ENCODE results near the gene MITF. TPM values are rescaled to one million over a fixed set of nuclear protein-coding genes. Genes with fewer than 3 reads are reported as not detected.
A peak's percentile ranks its signal among the peaks of the same experiment; 100 is the strongest.

MITF gene
- total and polyA plus RNA-seq, 4 donors = 0.91 to 2.9 (median 2.3) TPM

GRCh38 chr3:69737392-69737791 is 1.9 kb upstream of the MITF start:
- H3K9ac ChIP-seq (ENCODE audit: low read depth in 1 of 2, low read length in 2 of 2) = no peak overlapping the region
- WGBS = 47% methylated on average over 3 of the region's 3 CpGs
- no peaks in the 10 kb centered on the region for H3K9me3 ChIP-seq (ENCODE audit: control insufficient read depth in 4 of 4, low read length in 3 of 4)
- H3K4me1 ChIP-seq (ENCODE audit: control insufficient read depth in 4 of 4, insufficient read depth in 4 of 4, low read length in 3 of 4) = peaks cover 0 to 20% (median 9%) of the 10 kb centered on the region in 4 donors
- no peak for TF ChIP-seq HNF4A (conservative IDR thresholded peaks at IDR 0.05)
- TF ChIP-seq MAX (IDR thresholded peaks at IDR 0.05) = no peak
- no peak for DNase-seq (ENCODE audit: low spot score)
- H3K36me3 ChIP-seq (ENCODE audit: control insufficient read depth in 4 of 4, insufficient read depth in 3 of 4, low read depth in 1 of 4, low read length in 3 of 4) = no peaks in the 10 kb centered on the region
- no peak overlapping the region for H3K27ac ChIP-seq (ENCODE audit: low read depth in 1 of 2, low read length in 2 of 2)
- H3K27me3 ChIP-seq (ENCODE audit: control insufficient read depth in 4 of 4, insufficient read depth in 4 of 4, low read length in 3 of 4) = peaks cover 0 to 2% (median 0%) of the 10 kb centered on the region in 4 donors
- no peak overlapping the region for H3K4me3 ChIP-seq (ENCODE audit: low read depth in 1 of 3, low read length in 3 of 3)

- peaks cover 0 to 20% (median 9%) of the 10 kb centered on the region in 4 donors for H3K4me1 ChIP-seq (ENCODE audit: control insufficient read depth in 4 of 4, insufficient read depth in 4 of 4, low read length in 3 of 4)
- no peak for DNase-seq (ENCODE audit: low spot score)
- H3K9me3 ChIP-seq (ENCODE audit: control insufficient read depth in 4 of 4, low read length in 3 of 4) = no peaks in the 10 kb centered on the region
- peak overlapping the region; percentile 74 to 97 (median 84) for H3K4me3 ChIP-seq (ENCODE audit: low read depth in 1 of 3, low read length in 3 of 3)
- H3K27me3 ChIP-seq (ENCODE audit: control insufficient read depth in 4 of 4, insufficient read depth in 4 of 4, low read length in 3 of 4) = peaks cover 0 to 2% (median 0%) of the 10 kb centered on the region in 4 donors
- peak overlapping the region; percentile 40 to 70 for H3K27ac ChIP-seq (ENCODE audit: low read depth in 1 of 2, low read length in 2 of 2)
- H3K9ac ChIP-seq (ENCODE audit: low read depth in 1 of 2, low read length in 2 of 2) = peak overlapping the region; percentile 64 to 77
- 5% methylated on average over 4 of the region's 4 CpGs for WGBS
- no peaks in the 10 kb centered on the region for H3K36me3 ChIP-seq (ENCODE audit: control insufficient read depth in 4 of 4, insufficient read depth in 3 of 4, low read depth in 1 of 4, low read length in 3 of 4)
- TF ChIP-seq GABPA (IDR thresholded peaks at IDR 0.05 in 1 of 2, conservative IDR thresholded peaks at IDR 0.05 in 1 of 2) = no peak
- no peak for TF ChIP-seq EGR1 (IDR thresholded peaks at IDR 0.05; ENCODE audit: low read depth in 2 of 2)
- no peak for TF ChIP-seq RAD21 (IDR thresholded peaks at IDR 0.05)
- no peak for TF ChIP-seq MAX (IDR thresholded peaks at IDR 0.05)
- no peak for TF ChIP-seq YY1 (IDR thresholded peaks at IDR 0.05)
- TF ChIP-seq NR2F2 (IDR thresholded peaks at IDR 0.05) = no peak
- no peak for TF ChIP-seq FOXA2 (IDR thresholded peaks at IDR 0.05)
- TF ChIP-seq TAF1 (conservative IDR thresholded peaks at IDR 0.05) = no peak
- TF ChIP-seq REST (IDR thresholded peaks at IDR 0.05) = no peak
- no peak for TF ChIP-seq FOXA1 (IDR thresholded peaks at IDR 0.05)
- TF ChIP-seq HNF4A (conservative IDR thresholded peaks at IDR 0.05) = no peak
- no peak for TF ChIP-seq SP1 (IDR thresholded peaks at IDR 0.05)
- no peak for TF ChIP-seq HNF4G (IDR thresholded peaks at IDR 0.05)
Observed at GRCh38 chr3:69738315-69738714, 949 bp upstream of the MITF start.

- Histone ChIP-seq H3K9me3 (ENCODE audit: control insufficient read depth in 4 of 4, low read length in 3 of 4) (no peaks in the 10 kb centered on the region), H3K27ac (ENCODE audit: low read depth in 1 of 2, low read length in 2 of 2) (peak overlapping the region; percentile 40 to 70), H3K4me3 (ENCODE audit: low read depth in 1 of 3, low read length in 3 of 3) (peak overlapping the region; percentile 74 to 97 (median 84)), H3K4me1 (ENCODE audit: control insufficient read depth in 4 of 4, insufficient read depth in 4 of 4, low read length in 3 of 4) (peaks cover 0 to 20% (median 9%) of the 10 kb centered on the region in 4 donors), H3K9ac (ENCODE audit: low read depth in 1 of 2, low read length in 2 of 2) (peak overlapping the region; percentile 64 to 77), H3K27me3 (ENCODE audit: control insufficient read depth in 4 of 4, insufficient read depth in 4 of 4, low read length in 3 of 4) (peaks cover 0 to 2% (median 0%) of the 10 kb centered on the region in 4 donors), H3K36me3 (ENCODE audit: control insufficient read depth in 4 of 4, insufficient read depth in 3 of 4, low read depth in 1 of 4, low read length in 3 of 4) (no peaks in the 10 kb centered on the region)
- TF ChIP-seq YY1 (IDR thresholded peaks at IDR 0.05) (no peak), REST (IDR thresholded peaks at IDR 0.05) (no peak), SP1 (IDR thresholded peaks at IDR 0.05) (no peak), ATF3 (IDR thresholded peaks at IDR 0.05) (no peak), TAF1 (conservative IDR thresholded peaks at IDR 0.05) (no peak), CTCF (IDR thresholded peaks at IDR 0.05; ENCODE audit: low read depth, low read length, missing input control) (no peak), EGR1 (IDR thresholded peaks at IDR 0.05; ENCODE audit: low read depth in 2 of 2) (no peak), FOXA1 (IDR thresholded peaks at IDR 0.05) (no peak), HNF4A (conservative IDR thresholded peaks at IDR 0.05) (no peak), JUND (IDR thresholded peaks at IDR 0.05) (no peak), NR2F2 (IDR thresholded peaks at IDR 0.05) (no peak), RAD21 (IDR thresholded peaks at IDR 0.05) (no peak)
- under 1% methylated on average over 12 of the region's 12 CpGs for whole genome bisulfite sequencing
- DNase-seq (ENCODE audit: low spot score) = no peak
Observed at GRCh38 chr3:69738859-69739203, 433 bp upstream of the MITF start.
